Activated CD8-positive, alpha-beta memory T cell treated with anti-CD3 and anti-CD28 coated beads for 48 hours (primary cell): ENCODE measurements around the gene SNX14.

ENCODE experiments used
- DNase-seq, 3 experiments: peaks; one replicate each; pipeline ENCODE4 v3.0.0-alpha.2; 2020; ENCODE audit warnings: low read depth in 2 of 3, low spot score in 2 of 3

Gene SNX14

DNA sequence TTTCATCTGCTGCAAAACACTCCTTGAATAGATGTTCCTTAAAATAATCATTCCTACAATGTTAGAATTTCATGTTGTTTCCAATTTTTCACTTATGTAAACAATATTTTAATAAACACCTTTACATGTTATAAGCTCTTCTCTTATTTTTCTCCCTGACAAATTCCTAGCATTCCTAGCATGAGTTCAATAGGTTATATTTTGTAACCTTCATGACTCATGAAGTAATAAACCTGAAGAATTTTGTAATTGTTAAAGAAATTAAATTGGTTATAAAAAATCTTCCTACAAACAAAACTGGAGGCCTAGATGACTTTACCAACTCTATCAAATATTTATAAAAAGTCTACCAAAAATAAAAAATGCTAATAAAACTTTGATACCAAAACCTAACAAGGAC is 77.5 kb downstream of the SNX14 start:
- DNase-seq = no peak

DNA sequence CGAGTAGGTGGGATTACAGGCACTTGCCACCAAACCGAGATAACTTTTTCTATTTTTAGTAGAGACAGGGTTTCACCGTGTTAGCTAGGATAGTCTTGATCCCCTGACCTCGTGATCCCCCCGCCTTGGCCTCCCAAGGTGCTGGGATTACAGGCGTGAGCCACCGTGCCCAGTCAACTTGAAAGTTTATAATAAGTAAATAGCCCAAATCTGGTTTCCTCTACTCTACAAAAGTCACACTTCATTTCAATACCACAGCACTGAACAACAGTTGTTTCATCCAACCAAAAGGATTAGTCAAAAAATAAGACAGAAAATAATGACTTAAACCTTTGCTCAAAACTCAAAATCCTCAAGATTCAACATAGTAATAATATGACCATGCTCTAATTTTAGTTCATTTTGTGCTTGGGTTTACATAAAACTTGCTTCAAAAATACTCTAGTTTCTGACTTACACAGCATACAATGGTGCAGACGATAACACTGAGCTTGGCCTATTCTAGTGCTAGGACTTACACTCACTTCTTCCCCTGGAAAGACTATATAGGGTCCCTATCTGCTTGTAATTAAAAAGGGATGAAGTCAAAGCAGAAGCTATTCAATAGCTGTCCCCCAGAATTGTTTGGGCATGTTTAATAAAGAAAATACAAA is 87.1 kb downstream of the SNX14 start:
- no peak for DNase-seq

- no peak for DNase-seq
Measured at GRCh38 chr6:85498596-85499258, 94.9 kb downstream of the SNX14 start.

GRCh38 chr6:85496856-85497255 is 96.8 kb downstream of the SNX14 start:
- DNase-seq = no peak

DNA sequence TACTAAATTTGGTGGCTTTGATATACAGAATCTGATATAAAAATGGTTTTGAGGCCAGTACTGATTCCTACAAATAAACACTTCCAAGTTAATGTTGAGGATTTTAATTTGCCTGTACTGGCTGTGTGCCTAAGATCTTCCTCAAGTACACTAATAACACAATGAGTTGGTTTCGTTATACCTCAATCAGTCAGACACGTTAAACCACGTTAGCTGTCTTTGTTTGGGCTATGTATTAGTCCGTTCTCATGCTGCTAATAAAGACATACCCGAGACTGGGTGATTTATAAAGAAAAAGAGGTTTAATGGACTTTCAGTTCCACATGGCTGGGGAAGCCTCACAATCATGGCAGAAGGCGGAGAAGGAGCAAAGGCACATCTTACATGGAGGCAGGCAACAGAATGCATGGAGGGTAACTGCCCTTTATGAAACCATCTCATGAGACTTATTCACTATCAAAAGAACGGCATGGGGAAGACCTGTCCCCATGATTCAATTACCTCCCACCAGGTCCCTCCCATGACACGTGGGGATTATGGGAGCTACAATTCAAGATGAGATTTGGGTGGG is 97.6 kb downstream of the SNX14 start:
- no peak for DNase-seq

DNA sequence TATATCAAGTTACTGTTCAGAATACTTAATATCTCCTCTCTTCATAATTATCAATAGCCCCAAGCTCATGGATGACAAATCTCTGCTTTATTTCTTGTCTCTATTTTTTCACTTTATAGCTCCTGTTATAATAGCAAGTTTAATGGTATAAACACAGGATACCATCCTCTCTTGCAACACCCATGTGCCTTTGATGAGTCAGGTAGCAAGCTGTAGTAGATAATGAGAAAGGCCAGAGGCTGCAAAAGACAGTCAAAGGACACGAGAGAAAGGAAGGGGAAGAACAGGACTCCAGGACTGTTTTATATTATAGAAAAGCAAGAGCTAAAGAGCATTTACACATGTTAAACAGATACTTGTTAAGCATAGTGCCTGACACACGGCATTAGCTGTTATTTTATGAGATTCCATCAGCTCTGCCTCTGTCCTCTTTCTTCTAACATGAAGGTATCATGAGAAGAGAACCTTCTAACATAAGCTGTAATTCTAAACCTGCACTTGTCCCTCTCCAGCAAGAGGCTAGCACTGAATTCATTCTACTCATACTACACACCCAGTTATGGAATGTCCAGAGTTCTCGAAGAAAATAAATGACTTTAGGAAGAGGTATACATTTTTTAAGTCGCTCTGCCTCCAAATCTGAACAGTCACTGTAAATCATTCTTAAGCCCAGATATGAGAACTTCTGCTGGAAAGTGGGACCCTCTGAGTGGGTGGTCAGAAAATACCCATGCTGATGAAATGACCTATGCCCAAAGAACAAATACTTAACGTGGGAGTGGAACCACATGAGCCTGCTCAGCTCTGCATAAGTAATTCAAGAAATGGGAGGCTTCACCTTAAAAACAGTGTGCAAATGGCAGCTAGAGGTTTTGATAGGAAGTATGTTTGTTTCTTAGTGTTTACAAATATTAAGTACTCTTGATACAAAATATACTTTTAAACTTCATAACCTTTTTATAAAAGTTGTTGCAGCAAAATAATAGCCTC is 98.8 kb downstream of the SNX14 start:
- DNase-seq = no peak

- DNase-seq = no peak
Measured at GRCh38 chr6:85493389-85493788, 100.3 kb downstream of the SNX14 start.

DNA sequence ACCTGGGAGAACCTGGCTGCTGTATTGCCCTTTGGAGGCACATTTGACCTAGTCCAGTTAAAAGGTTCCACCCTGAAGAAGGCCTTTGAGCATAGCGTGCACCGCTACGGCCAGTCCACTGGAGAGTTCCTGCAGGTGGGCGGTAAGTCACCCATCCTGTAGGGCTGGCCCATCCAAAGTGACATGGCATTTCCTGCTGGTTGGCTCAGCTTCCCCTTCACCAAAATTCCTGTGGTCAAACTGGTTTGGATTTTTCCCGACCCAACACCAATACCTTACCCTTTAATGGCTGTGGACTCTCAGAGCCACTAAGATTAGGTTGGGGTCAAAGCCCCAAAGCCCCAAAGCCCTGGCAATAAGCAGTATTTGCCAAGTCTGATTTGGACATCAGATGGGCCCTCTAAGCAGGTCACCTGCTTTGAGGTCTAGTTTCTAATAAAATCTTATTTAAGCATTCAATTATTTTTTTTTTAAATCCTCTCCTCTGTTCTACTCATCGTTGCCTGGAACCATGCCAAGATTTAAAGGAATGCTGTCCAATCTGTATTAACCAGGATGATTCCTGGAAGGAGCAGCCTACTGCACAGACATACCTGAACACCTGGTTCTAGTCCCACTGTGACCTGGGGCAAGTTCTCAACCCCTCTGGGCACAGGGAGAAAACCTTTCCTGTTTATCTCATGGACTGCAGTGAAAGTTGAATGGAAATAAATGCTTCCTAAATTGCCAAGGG is 103.0 kb downstream of the SNX14 start:
- DNase-seq = no peak

- DNase-seq = no peak
Measured at GRCh38 chr6:85484948-85485347, 108.7 kb downstream of the SNX14 start.

DNA sequence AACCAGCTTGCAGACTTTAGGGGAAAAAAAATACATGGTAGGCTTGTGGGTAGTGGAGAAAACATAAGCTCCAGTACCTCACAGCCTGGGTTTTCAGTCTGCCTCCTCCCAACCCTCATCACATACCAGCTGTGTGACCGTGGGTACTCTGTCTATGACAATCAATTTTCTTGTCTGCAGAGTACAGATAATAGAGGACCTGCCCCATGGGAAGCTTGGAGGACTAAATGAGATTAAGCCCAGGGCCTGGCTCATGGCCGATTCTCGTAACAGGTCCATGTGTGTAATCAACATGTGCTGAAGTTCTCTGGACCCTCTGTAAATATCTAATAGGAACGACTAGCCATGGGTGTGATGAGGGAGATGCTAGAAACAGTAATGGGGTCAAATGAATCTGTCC is 109.8 kb downstream of the SNX14 start:
- DNase-seq = no peak

GRCh38 chr6:85482905-85483700 is 110.6 kb downstream of the SNX14 start:
- DNase-seq = peak; percentile 70 to 88 (median 80)

DNA sequence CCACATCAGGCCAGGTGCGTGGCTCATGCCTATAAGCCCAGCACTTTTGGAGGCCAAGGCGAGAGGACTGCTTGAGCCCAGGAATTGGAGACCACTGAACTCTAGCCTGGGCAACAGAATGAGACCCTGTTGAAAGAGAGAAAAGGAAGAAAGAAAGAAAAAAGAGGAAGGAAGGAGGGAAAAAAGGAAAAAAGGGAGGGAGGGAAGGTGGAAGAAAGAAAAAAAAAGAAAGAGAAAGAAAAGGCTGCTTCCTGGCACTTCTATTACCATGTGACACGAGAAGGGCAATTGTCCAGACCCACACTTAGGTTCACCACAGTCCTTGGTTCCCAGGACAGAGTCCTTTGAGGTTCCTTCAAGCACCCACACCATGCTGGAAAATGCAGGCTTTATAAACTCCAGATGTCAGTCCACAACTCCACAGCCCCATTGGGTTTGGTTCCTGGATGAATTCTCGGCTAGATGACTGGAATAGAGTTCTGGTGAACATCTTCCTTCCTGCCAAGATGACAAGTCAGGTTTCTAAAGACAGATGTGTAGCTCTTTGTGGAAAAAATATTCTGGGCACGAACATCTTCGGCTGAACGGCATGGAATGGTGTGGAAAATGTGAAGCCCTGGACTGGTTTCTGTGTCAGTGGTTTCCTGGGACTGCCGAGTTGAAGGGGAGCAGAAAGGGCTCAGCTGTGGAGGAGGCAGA is 111.3 kb downstream of the SNX14 start:
- no peak for DNase-seq

- no peak for DNase-seq
Measured at GRCh38 chr6:85479208-85479607, 114.5 kb downstream of the SNX14 start.

DNA sequence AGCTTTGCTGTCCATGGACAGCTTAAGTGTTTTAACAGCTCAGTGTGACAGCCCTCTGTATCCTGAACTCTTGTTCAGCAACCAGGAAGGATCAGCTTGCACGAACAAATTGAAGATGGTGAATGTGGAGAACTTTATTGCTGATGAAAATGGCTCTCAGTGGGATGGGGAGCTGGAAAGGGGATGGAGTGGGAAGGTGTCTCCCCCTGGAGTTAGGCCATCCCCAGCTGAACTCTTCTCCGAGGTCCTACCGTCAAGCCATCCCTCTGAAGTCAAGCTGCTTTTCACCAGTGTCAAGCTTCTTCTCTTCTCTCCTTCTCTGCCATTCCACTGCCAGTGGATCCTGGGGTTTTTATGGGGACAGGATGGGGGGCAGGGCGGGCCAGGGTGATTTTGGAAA is 117.1 kb downstream of the SNX14 start:
- DNase-seq = no peak

- no peak for DNase-seq
Measured at GRCh38 chr6:85473748-85474147, 119.9 kb downstream of the SNX14 start.

GRCh38 chr6:85472744-85473143 is 120.9 kb downstream of the SNX14 start:
- no peak for DNase-seq

- DNase-seq = no peak
Measured at GRCh38 chr6:85470023-85470410, 123.6 kb downstream of the SNX14 start.

GRCh38 chr6:85469276-85470022 is 124.2 kb downstream of the SNX14 start:
- no peak for DNase-seq

GRCh38 chr6:85468326-85468725 is 125.3 kb downstream of the SNX14 start:
- no peak for DNase-seq
